Transverse colon (tissue), 4 donors: Measurements from ENCODE around the gene SAXO1. TPM values are rescaled to one million over a fixed set of nuclear protein-coding genes. Genes with fewer than 3 reads are reported as not detected.

Experiments
- DNase-seq: peaks from one replicate; pipeline ENCODE4 v3.0.0-alpha.2; 2019
- H3K27ac ChIP-seq, 4 donors: fragments of 200-600 bp; sonication (generic); 2 replicates each; pipeline ENCODE4 v1.5.1; 2016 to 2018; ENCODE audit warnings: inconsistent platforms in 4 of 4
- H3K27me3 ChIP-seq: fragments of 200-600 bp; sonication (generic); 2 replicates; pipeline ENCODE4 v1.5.1; 2017; ENCODE audit warnings: inconsistent platforms
- H3K36me3 ChIP-seq, 4 donors: fragments of 200-600 bp; sonication (generic); 2 replicates each; pipeline ENCODE4 v1.5.1; 2017 to 2019; ENCODE audit warnings: inconsistent platforms in 4 of 4
- H3K4me1 ChIP-seq, 4 donors: fragments of 200-600 bp; sonication (generic); 2 replicates each; pipeline ENCODE4 v1.5.1; 2017 to 2020; ENCODE audit warnings: inconsistent platforms in 4 of 4
- H3K4me3 ChIP-seq, 4 donors: fragments of 200-600 bp; sonication (generic); 1 replicate in 1 of 4; 2 replicates in 3 of 4; pipeline versions ENCODE4 v1.5.1 to v1.6.1; 2017 to 2019; ENCODE audit warnings: inconsistent platforms in 4 of 4
- H3K9me3 ChIP-seq, 2 donors: fragments of 200-600 bp; sonication (generic); 2 replicates each; pipeline ENCODE4 v1.5.1; 2017 to 2019; ENCODE audit warnings: inconsistent platforms in 2 of 2
- EP300 ChIP-seq: sonication (generic); formaldehyde crosslinking; IDR thresholded peaks from one replicate; pipeline ENCODE4 v1.6.1; 2017; ENCODE audit warnings: antibody characterized with exemption, low read depth
- POLR2A ChIP-seq: fragments of 450-650 bp; IDR thresholded peaks from one replicate; pipeline ENCODE4 v1.6.1; 2016; ENCODE audit warnings: antibody characterized with exemption, mild to moderate bottlenecking, moderate library complexity
- POLR2AphosphoS5 ChIP-seq, 3 donors: sonication (generic); formaldehyde crosslinking; IDR thresholded peaks; one replicate each; pipeline ENCODE4 v1.6.1; 2016; ENCODE audit warnings: antibody characterized with exemption in 3 of 3
- WGBS, 2 donors: methylation state at CpG; one replicate each; pipeline ENCODE4 v1.1.5; 2018; ENCODE audit warnings: low coverage in 1 of 2; 5-methylcytosine and 5-hydroxymethylcytosine counted together
- in situ Hi-C, 4 donors: fragments of 200-750 bp; cut with MboI; loops; one replicate each; pipeline versions ENCODE4 v1.15.0 to v1.15.1; 2017; ENCODE audit warnings: low sequenced_read_pairs in 3 of 4, low pct_ligation_motif_present in 1 of 4, low pct_unique_long_range_greater_than_20kb in 1 of 4
- intact Hi-C: fragments of 100-400 bp; cut with DNase I; formaldehyde crosslinking; loops from one replicate; pipeline ENCODE4 v1.15.1; 2023; ENCODE audit warnings: low total_unique reads
- total RNA-seq, 4 donors: library from RNA; depleted of rRNA; stranded (reverse); fragments of >200 nt; gene quantifications; one replicate each; pipeline ENCODE4 v1.1.0, GENCODE V29; 2016
- TF ChIP-seq, protein P1 (sequence below), 5 experiments: fragments of 200-600 bp in 3 of 5; fragments of 450-650 bp in 2 of 5; sonication (generic) in 3 of 5; IDR thresholded peaks; 1 replicate in 2 of 5; 2 replicates in 3 of 5; pipeline ENCODE4 v1.5.1; 2016 to 2017; ENCODE audit warnings: antibody characterized with exemption in 5 of 5, inconsistent platforms in 3 of 5, mild to moderate bottlenecking in 2 of 5, moderate library complexity in 1 of 5

The SAXO1 gene
- total RNA-seq, 4 donors from 2014 or later = 0.41 TPM; not detected in 3

DNA sequence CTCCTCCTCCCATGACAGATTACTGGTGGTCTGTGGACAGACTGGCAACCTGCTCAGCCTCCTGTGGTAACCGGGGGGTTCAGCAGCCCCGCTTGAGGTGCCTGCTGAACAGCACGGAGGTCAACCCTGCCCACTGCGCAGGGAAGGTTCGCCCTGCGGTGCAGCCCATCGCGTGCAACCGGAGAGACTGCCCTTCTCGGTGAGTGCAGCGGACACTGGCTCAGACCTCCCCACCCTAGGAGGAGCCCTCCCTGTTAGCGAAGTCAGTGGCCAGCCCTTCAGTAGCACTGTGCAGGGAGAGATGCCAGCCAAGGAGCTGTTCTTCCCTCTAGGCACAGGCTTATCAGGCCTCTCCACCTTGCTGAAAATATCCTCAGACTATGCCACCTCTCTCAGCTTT lies 143.5 kb downstream of the SAXO1 start:
- Histone ChIP-seq H3K4me1 (peaks cover 6 to 15% (median 9%) of the 10 kb centered on the region in 4 donors), H3K4me3 (no peak overlapping the region), H3K27me3 (no peaks in the 10 kb centered on the region), H3K36me3 (no peaks in the 10 kb centered on the region), H3K27ac (no peak overlapping the region), H3K9me3 (no peaks in the 10 kb centered on the region)
- no peak for DNase-seq
- intact Hi-C loops = no loop called here
- WGBS, 2 donors = 96% methylated on average over 11 of the region's 12 CpGs; no CpG with 5 or more reads in 1 of the 2 donors
- TF ChIP-seq, protein P1, sequence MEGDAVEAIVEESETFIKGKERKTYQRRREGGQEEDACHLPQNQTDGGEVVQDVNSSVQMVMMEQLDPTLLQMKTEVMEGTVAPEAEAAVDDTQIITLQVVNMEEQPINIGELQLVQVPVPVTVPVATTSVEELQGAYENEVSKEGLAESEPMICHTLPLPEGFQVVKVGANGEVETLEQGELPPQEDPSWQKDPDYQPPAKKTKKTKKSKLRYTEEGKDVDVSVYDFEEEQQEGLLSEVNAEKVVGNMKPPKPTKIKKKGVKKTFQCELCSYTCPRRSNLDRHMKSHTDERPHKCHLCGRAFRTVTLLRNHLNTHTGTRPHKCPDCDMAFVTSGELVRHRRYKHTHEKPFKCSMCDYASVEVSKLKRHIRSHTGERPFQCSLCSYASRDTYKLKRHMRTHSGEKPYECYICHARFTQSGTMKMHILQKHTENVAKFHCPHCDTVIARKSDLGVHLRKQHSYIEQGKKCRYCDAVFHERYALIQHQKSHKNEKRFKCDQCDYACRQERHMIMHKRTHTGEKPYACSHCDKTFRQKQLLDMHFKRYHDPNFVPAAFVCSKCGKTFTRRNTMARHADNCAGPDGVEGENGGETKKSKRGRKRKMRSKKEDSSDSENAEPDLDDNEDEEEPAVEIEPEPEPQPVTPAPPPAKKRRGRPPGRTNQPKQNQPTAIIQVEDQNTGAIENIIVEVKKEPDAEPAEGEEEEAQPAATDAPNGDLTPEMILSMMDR (IDR thresholded peaks at IDR 0.05) = no peak
- TF ChIP-seq POLR2A (no peak), POLR2AphosphoS5 (IDR thresholded peaks at IDR 0.05) (no peak), EP300 (no peak)
- in situ Hi-C loops = no loop called here

DNA sequence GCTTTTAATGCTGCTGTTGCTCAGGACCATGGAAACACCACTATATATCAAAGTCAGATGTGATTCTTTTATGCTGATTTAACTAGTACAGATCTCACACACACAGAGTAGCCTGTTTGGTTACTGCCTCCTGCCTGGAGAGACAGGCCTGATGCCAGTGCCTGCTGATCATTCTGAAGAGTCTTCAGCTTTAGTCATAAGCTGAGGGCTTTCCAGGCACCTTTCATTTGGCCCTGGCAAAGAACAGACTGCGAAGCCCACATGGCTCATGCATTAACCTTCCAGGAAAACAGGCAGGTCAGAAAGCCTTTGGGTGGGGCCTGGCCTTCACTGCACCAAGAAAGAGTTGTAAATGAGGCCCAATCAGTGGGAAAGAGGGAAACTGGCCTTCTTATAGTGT lies 144.7 kb downstream of the SAXO1 start:
- peaks cover 6 to 15% (median 9%) of the 10 kb centered on the region in 4 donors for H3K4me1 ChIP-seq
- no peak for TF ChIP-seq POLR2AphosphoS5 (IDR thresholded peaks at IDR 0.05)
- TF ChIP-seq, protein P1 (IDR thresholded peaks at IDR 0.05) = no peak
- TF ChIP-seq POLR2A = no peak
- no peak for TF ChIP-seq EP300
- H3K4me3 ChIP-seq = no peak overlapping the region
- WGBS, 2 donors = 43% methylated on average over 1 of the region's 1 CpG; no CpG with 5 or more reads in 1 of the 2 donors
- H3K36me3 ChIP-seq = no peaks in the 10 kb centered on the region
- intact Hi-C loops (no loop called here), in situ Hi-C loops (no loop called here)
- H3K27me3 ChIP-seq = no peaks in the 10 kb centered on the region
- no peak for DNase-seq
- no peaks in the 10 kb centered on the region for H3K9me3 ChIP-seq
- H3K27ac ChIP-seq = no peak overlapping the region

DNA sequence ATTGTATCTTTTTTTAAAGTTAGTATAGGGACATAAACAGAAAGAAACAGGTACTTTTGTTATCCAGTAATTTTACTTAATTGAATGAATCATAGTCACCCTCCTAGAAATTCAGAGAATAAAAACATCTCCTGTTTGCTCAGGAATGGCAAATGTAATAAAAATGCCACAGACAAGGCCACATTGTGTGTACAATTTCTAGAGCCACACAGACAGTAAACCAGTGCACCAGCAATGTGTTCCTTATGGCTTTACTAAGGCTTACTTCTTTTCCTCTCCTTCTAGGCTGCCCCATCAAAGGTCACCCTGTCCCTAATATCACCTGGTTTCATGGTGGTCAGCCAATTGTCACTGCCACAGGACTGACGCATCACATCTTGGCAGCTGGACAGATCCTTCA lies 145.5 kb downstream of the SAXO1 start:
- Histone ChIP-seq H3K4me1 (peaks cover 6 to 15% (median 9%) of the 10 kb centered on the region in 4 donors), H3K9me3 (no peaks in the 10 kb centered on the region), H3K4me3 (no peak overlapping the region), H3K27me3 (no peaks in the 10 kb centered on the region), H3K27ac (no peak overlapping the region), H3K36me3 (no peaks in the 10 kb centered on the region)
- in situ Hi-C loops (no loop called here), intact Hi-C loops (no loop called here)
- DNase-seq = no peak
- no peak for TF ChIP-seq EP300
- TF ChIP-seq, protein P1 (IDR thresholded peaks at IDR 0.05) = no peak
- no peak for TF ChIP-seq POLR2A
- WGBS, 2 donors = 82% methylated on average over 1 of the region's 1 CpG; no CpG with 5 or more reads in 1 of the 2 donors

DNA sequence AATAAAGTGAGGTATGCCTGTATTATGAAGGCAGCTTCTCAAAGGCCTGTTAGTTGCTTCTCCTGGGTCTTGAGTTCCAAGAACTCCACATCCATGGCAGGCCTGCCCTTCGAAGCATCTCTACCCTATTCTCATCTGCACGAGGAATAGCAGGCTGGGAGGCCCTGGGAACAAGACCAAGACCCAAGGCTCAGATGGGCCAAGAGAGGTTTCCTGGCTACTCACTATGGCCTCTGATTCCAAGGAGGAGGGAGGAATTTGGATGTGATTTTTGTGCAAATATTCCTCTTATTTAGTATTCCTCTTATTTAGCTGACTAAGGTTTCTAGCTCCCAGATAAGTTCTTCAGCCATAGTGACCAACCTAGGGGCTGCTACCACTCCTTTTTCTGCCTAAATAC lies 151.3 kb downstream of the SAXO1 start:
- no peak for DNase-seq

More for the DNA sequence above, 151.3 kb downstream of the SAXO1 start:
- Histone ChIP-seq H3K36me3 (no peaks in the 10 kb centered on the region), H3K4me1 (no peaks in the 10 kb centered on the region), H3K4me3 (no peak overlapping the region), H3K27me3 (no peaks in the 10 kb centered on the region), H3K9me3 (no peaks in the 10 kb centered on the region), H3K27ac (no peak overlapping the region)
- intact Hi-C loops (no loop called here), in situ Hi-C loops (no loop called here)
- WGBS, 2 donors = 83% methylated on average over 2 of the region's 2 CpGs; no CpG with 5 or more reads in 1 of the 2 donors
- no peak for TF ChIP-seq POLR2AphosphoS5 (IDR thresholded peaks at IDR 0.05)
- no peak for TF ChIP-seq EP300
- TF ChIP-seq, protein P1 (IDR thresholded peaks at IDR 0.05) = no peak
- TF ChIP-seq POLR2A = no peak
